K562 (cell line): ENCODE results near the gene ZNHIT1. TPM values are rescaled to one million over a fixed set of nuclear protein-coding genes. Genes with fewer than 3 reads are reported as not detected.

Experiments
- ATAC-seq: fragments of 200-7000 bp; cut with Tn5 transposase; 3 replicates; pipeline ENCODE4 v1.9.1; 2020; ENCODE audit warnings: moderate library complexity
- BruUV-seq: library from RNA; stranded (reverse); fragments of 400-500 nt; replicated peaks from 2 replicates; lab custom pipeline; 2021; lab: Mats Ljungman, UMichigan
- CTCF ChIA-PET: fragments of 300-600 bp; formaldehyde crosslinking; extraction: SDS; loops from one replicate; lab custom pipeline; 2021; ENCODE audit warnings: low intra/inter-chr PET ratio; lab: Yijun Ruan, JAX
- POLR2A ChIA-PET: fragments of 300-600, 350-650 bp; sonication (Branson Sonifier 250); formaldehyde crosslinking; extraction: SDS; loops from one replicate; lab custom pipeline; 2021; ENCODE audit warnings: antibody characterized with exemption, inconsistent platforms; lab: Yijun Ruan, JAX
- DNase-seq, 4 experiments: peaks; one replicate each; pipeline versions ENCODE4 v3.0.0 to v3.0.0-alpha.2; 2011 to 2018; ENCODE audit warnings: low spot score in 3 of 4, mixed read lengths in 3 of 4; ENCODE audit errors: extremely low read depth in 1 of 4
- FAIRE-seq: peaks from 2 replicates; lab custom pipeline; 2011; peaks lifted over from hg19 to GRCh38; lab: Jason Lieb, UNC
- H2AFZ ChIP-seq: 2 replicates; pipeline ENCODE4 v1.6.0; 2011; ENCODE audit warnings: low read depth, low read length, control low read depth, inconsistent platforms
- H3K27ac ChIP-seq: fragments of 200-600 bp; 3 replicates; pipeline ENCODE4 v1.8.0; 2011; ENCODE audit warnings: low read depth, mild to moderate bottlenecking, control low read depth, inconsistent platforms, low read length, moderate library complexity, mixed read lengths; ENCODE audit errors: extremely low read depth
- H3K27me3 ChIP-seq, 2 experiments: fragments of 300-600 bp in 1 of 2; 2 replicates in 1 of 2; 3 replicates in 1 of 2; pipeline versions ENCODE4 v1.6.0 to v1.8.0; 2011; ENCODE audit warnings: inconsistent platforms in 2 of 2, low read length in 2 of 2, mild to moderate bottlenecking in 1 of 2, mixed read lengths in 1 of 2, moderate library complexity in 1 of 2; ENCODE audit not compliant: control insufficient read depth in 2 of 2, insufficient read depth in 2 of 2
- H3K36me3 ChIP-seq: fragments of 300-600 bp; 3 replicates; pipeline ENCODE4 v1.8.0; 2011; ENCODE audit warnings: mild to moderate bottlenecking, low read length, inconsistent platforms; ENCODE audit not compliant: control insufficient read depth, insufficient read depth
- H3K4me1 ChIP-seq, 2 experiments: fragments of 200-600 bp in 1 of 2; replicated peaks in 1 of 2; 2 replicates in 1 of 2; 3 replicates in 1 of 2; pipeline versions ENCODE4 v1.5.1 to v1.8.0; 2011; ENCODE audit warnings: inconsistent platforms in 2 of 2, low read length in 2 of 2, mild to moderate bottlenecking in 1 of 2, mixed read lengths in 1 of 2, moderate library complexity in 1 of 2; ENCODE audit not compliant: control insufficient read depth in 2 of 2, insufficient read depth in 2 of 2
- H3K4me2 ChIP-seq: 2 replicates; pipeline ENCODE4 v1.6.1; 2011; ENCODE audit warnings: low read length, control low read depth, inconsistent platforms, mixed read lengths; ENCODE audit not compliant: insufficient read depth
- H3K4me3 ChIP-seq: fragments of 200-600 bp; sonication (generic), shearing (Covaris generic); 2 replicates; pipeline ENCODE4 v1.5.1; 2016; ENCODE audit warnings: control low read depth, inconsistent platforms
- H3K79me2 ChIP-seq: fragments of 200-600 bp; 3 replicates; pipeline ENCODE4 v1.8.0; 2011; ENCODE audit warnings: low read length, inconsistent platforms; ENCODE audit not compliant: control insufficient read depth, insufficient read depth
- H3K9ac ChIP-seq, 2 experiments: 2 replicates each; pipeline versions ENCODE4 v1.6.0 to v1.6.1; 2011; ENCODE audit warnings: low read depth in 2 of 2, low read length in 2 of 2, control low read depth in 1 of 2, inconsistent platforms in 1 of 2, mild to moderate bottlenecking in 1 of 2, mixed read lengths in 1 of 2; ENCODE audit not compliant: insufficient read depth in 1 of 2
- H3K9me1 ChIP-seq: one replicate; pipeline ENCODE4 v1.6.0; 2011; ENCODE audit warnings: inconsistent platforms, mild to moderate bottlenecking, low read length, moderate library complexity; ENCODE audit not compliant: control insufficient read depth, insufficient read depth
- H3K9me3 ChIP-seq: replicated peaks from 2 replicates; pipeline ENCODE4 v1.5.1; 2011; ENCODE audit warnings: low read depth, low read length, inconsistent platforms; ENCODE audit not compliant: control insufficient read depth, insufficient read depth
- H4K20me1 ChIP-seq: replicated peaks from 2 replicates; pipeline ENCODE4 v1.6.1; 2011; ENCODE audit warnings: low read length, inconsistent platforms, mixed read lengths; ENCODE audit not compliant: control insufficient read depth, insufficient read depth
- MGA ChIP-seq: fragments of 450-650 bp; IDR thresholded peaks from 2 replicates; pipeline ENCODE4 v1.6.1; 2016; ENCODE audit warnings: mild to moderate bottlenecking, moderate library complexity
- TCFL5 ChIP-seq: fragments of 250-450 bp; sonication (Bioruptor Pico); conservative IDR thresholded peaks from 2 replicates; pipeline ENCODE4 v1.6.1; 2021; ENCODE audit warnings: mild to moderate bottlenecking, moderate library complexity, matching md5 sums
- TRIM25 ChIP-seq: fragments of 450-650 bp; IDR thresholded peaks from 2 replicates; pipeline ENCODE4 v1.7.0; 2016; ENCODE audit warnings: borderline replicate concordance
- ZBTB2 ChIP-seq: fragments of 450-650 bp; IDR thresholded peaks from 2 replicates; pipeline ENCODE4 v1.6.1; 2016; ENCODE audit warnings: antibody characterized with exemption
- WGBS: fragments of 100-300 bp; shearing (Covaris generic); methylation state at CpG from one replicate; pipeline ENCODE4 v1.1.6; 2016; ENCODE audit warnings: low coverage, mixed read lengths; ENCODE audit not compliant: insufficient coverage; ENCODE audit errors: missing lambda C conversion rate; 5-methylcytosine and 5-hydroxymethylcytosine counted together
- in situ Hi-C: fragments of 300-500 bp; cut with MboI; formaldehyde crosslinking; loops from 4 replicates; pipeline ENCODE4 v1.15.0; 2018; ENCODE audit warnings: inconsistent platforms, mixed read lengths
- intact Hi-C: fragments of 100-400 bp; cut with micrococcal nuclease; formaldehyde crosslinking; loops from 2 replicates; pipeline ENCODE4 v1.14.2; 2022
- polyA plus RNA-seq, 8 experiments: library from polyadenylated mRNA; depleted of rRNA in 4 of 8; stranded (reverse) in 5 of 8; unstranded in 3 of 8; fragments of >200 nt; fragmentation: Nextera tagmentation in 2 of 8; fragmentation: Illumina TruSeq in 1 of 8; extraction: Ambion mirVana in 2 of 8; extraction: Trizol in 1 of 8; gene quantifications; 2 replicates each; pipeline versions ENCODE4 v1.2.1 to v1.2.3, GENCODE V29; 2011 to 2014; ENCODE audit warnings: inconsistent platforms in 1 of 8, missing spikeins in 1 of 8
- total RNA-seq, 7 experiments: library from RNA; depleted of rRNA in 6 of 7; stranded (reverse); fragments of >200 nt in 6 of 7; fragmentation: Illumina TruSeq in 2 of 7; extraction: Trizol in 2 of 7; gene quantifications; 2 replicates each; pipeline versions ENCODE4 v1.2.1 to v1.2.3, GENCODE V29; 2011 to 2021; ENCODE audit warnings: low replicate concordance in 1 of 7

Gene ZNHIT1
- total and polyA plus RNA-seq, 9 of the 15 experiments (the other 6 are each of a cell fraction or from before 2014, with no cell fraction given), result 6.4 to 162 (median 70.1) TPM

- no peak overlapping the region for H3K4me3 ChIP-seq
- TF ChIP-seq ZBTB2 (no peak), TCFL5 (CRISPR knock-in tag) (no peak), MGA (no peak), TRIM25 (no peak)
- no peaks in the 10 kb centered on the region for H3K79me2 ChIP-seq
- no peak overlapping the region for H3K27ac ChIP-seq
- no peaks in the 10 kb centered on the region for H3K9me1 ChIP-seq
- H4K20me1 ChIP-seq, result no peaks in the 10 kb centered on the region
- no peak overlapping the region for H2AFZ ChIP-seq
- in situ Hi-C loops, result no loop called here
- CTCF ChIA-PET, result no interaction called here
- DNase-seq, result peak in 1 of 4 experiments; percentile 18
- POLR2A ChIA-PET, result interaction anchor here (0.6 to 1.5 kb wide), 2 partner anchors 14 to 37 kb away, joined by 3 to 8 read pairs; no protein-coding TSS in a partner anchor
- H3K4me1 ChIP-seq, result peaks cover 9 to 37% of the 10 kb centered on the region in 2 experiments
- peaks cover 9% of the 10 kb centered on the region; the same call in 1 of the 3 replicates for H3K36me3 ChIP-seq
- intact Hi-C loops, result no loop called here
- no peak for ATAC-seq
- no peak overlapping the region for H3K4me2 ChIP-seq
- peaks cover 0 to 7% of the 10 kb centered on the region in 2 experiments; a peak in 1 of 5 replicates for H3K27me3 ChIP-seq
- no TSS peak for BruUV-seq
- 66% methylated on average over 49 of the region's 75 CpGs for WGBS
- H3K9me3 ChIP-seq, result no peaks in the 10 kb centered on the region
- no peak for FAIRE-seq
- peak overlapping the region in 1 of 2 experiments; percentile 64; a peak in 2 of 4 replicates for H3K9ac ChIP-seq
Observed at GRCh38 chr7:101201695-101202602, 16.0 kb upstream of the ZNHIT1 start.
